Stimulated activated CD4-positive, alpha-beta T cell treated with anti-CD3 and anti-CD28 coated beads, Interleukin-1b, Interleukin-23, amount 100 ng/mL, for 24 hours (primary cell): ENCODE measurements around the gene FBXO46.
"Not testable (repeated sequence)": the region's sequence is repeated elsewhere in the genome, so short reads cannot be mapped to it uniquely, and the experiment has no call there.

ENCODE experiments used
- DNase-seq, 4 experiments: peaks; one replicate each; pipeline ENCODE4 v3.0.0-alpha.2; 2020; ENCODE audit warnings: low read depth in 4 of 4, low spot score in 1 of 4

The FBXO46 gene

DNA sequence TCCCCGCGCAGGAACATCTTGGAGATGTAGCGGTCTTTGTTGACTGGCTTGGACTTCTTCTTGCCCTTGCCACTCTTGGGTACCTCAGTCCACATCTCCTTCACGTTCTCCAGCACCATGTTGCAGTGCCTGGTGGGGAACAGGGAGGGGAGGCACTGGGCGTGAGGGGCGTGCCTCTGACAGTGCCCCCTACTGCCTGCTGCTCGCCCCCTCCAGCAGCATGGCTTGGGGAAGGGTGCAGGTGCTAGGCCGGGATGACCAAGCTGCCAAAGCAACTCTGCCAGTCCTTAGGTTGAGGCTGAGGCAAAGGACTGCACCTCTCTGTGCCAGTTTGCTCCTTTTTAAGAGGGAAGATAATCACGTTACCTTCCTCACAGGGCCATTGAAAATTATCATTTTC, 43.1 kb downstream of the FBXO46 start:
- no peak for DNase-seq

DNA sequence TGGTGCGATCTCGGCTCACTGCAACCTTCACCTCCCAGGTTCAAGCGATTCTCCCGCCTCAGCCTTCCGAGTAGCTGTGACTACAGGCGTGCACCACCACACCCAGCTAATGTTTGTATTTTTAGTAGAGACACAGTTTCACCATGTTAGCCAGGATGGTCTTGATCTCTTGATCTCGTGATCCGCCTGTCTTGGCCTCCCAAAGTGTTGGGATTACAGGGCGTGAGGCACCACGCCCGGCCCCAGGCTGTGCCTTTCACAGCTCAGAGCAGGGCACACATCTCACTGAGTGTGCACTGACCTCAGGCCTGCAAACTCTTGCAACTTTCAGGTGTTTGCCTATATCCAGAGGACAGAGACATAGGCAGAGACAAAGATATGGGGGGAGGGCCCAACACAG, 45.7 kb downstream of the FBXO46 start:
- DNase-seq = not testable (repeated sequence)

DNA sequence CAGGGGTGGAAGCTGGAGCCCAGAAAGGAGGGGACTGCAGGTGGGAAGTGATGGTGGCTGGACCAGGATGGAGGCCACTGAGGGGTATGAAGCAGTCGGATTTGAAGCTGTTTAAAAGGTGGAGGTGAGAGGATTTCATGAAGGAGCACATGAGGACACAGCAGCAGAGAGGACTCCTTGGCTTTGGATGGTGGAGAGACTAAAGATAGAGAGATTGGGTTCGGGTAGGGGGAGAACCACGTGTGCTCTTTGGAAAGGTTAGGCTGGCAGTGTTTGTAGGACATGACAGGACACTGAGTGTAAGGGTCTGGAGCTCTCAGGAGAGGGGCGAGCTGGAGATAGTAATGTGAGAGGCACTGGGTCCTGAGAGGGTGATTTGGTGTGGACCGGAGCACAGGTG, 47.8 kb downstream of the FBXO46 start:
- no peak for DNase-seq

DNA sequence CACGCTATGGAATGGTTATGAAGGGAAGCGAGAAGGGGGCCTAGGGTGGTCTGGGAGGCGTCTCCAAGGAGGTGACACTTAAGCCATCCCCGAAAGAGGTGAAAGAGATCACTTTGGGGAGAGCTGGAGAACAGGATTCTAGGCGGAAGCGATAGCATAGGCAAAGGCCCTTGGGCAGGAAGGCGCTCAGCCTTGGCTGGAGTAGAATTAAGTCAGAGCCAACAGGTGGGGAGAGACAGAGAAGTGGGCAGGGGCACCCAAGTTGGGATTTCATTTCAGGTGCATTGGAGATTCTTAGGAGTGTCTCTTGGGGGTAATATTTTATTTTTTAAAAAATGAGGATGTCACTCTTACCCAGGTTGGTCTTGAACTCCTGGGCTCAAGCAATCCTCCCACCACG, 48.6 kb downstream of the FBXO46 start:
- DNase-seq = no peak

DNA sequence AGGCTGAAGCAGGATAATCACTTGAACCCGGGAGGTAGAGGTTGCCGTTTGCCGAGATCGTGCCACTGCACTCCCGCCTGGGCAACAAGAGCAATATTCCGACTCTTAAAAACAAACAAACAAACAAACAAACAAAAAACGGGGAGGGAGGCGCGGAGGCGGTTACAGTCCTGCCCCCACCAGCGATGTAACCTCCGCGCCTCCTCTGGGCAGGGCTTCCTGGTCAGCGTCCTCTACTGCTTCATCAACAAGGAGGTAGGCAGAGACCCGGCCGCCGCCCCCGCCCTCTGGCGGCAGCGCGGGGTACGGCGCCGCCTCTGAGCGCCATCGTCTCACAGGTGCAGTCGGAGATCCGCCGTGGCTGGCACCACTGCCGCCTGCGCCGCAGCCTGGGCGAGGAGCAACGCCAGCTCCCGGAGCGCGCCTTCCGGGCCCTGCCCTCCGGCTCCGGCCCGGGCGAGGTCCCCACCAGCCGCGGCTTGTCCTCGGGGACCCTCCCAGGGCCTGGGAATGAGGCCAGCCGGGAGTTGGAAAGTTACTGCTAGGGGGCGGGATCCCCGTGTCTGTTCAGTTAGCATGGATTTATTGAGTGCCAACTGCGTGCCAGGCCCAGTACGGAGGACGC, 49.2 kb downstream of the FBXO46 start:
- peak in 3 of 4 experiments; percentile 65 to 78 (median 71) for DNase-seq

DNA sequence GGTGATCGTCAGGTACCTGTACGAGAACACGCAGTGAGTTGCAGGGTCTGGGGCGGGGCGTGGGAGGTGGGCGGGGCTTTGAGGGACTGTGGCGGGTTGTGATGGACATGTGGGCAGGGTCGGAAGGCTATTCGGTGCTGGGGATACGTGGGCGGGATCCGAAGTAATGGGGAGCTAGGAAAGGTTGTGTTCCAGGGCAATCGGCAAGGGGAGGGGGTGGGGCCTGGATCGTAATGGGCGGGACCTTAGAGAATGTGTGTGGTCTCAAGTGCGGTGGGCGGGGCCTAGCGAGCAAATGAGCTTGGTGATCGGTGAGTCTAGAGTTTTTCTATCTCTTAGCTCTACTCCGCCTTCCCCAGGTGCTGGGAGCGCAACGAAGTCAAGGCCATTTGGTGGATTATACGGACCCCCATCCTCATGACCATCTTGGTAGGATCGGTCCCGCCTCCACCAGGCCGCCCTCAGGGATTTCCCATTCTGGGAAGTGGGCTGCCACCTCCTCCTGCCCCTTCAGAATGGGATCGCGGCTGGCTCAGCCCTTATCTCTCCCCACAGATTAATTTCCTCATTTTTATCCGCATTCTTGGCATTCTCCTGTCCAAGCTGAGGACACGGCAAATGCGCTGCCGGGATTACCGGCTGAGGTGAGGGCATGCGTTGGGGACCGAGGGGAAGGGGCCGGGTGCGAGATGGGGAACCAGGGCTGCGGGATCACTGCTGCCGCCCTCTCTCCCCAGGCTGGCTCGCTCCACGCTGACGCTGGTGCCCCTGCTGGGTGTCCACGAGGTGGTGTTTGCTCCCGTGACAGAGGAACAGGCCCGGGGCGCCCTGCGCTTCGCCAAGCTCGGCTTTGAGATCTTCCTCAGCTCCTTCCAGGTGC, 53.1 kb downstream of the FBXO46 start:
- DNase-seq = peak in 3 of 4 experiments; percentile 65 to 86 (median 71)

DNA sequence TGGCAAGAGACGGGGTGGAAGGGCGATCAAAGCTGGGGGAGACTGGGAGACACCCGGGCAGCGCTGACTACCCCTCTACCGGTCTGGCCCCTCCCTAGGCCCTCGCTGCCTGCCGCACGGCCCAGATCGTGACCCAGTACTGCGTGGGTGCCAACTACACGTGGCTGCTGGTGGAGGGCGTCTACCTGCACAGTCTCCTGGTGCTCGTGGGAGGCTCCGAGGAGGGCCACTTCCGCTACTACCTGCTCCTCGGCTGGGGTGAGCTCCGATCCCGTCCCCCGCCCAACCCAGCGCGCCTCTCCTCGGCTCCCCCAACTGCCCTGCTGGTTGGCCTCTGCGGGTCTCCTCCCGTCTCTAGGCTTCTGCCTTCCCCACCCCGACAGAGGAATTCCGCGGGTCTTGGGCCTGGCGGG, 53.8 kb downstream of the FBXO46 start:
- DNase-seq = no peak

DNA sequence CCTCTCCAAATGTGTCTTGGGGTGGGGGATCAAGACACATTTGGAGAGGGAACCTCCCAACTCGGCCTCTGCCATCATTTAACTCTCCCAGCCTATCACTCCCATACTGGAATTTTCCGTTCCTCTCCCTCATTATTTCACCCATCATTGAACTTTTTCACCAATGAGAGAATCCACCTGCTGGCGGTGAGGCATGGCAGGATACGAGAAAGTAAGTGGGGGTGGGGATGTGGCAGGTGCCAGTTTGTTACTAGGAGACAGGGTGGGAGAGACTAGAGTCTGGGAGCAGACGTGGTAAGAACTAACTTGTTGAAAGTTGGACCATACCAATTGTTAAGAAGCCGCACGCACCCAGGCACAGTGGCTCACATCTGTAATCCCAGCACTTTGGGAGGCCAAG, 55.8 kb downstream of the FBXO46 start:
- no peak for DNase-seq

DNA sequence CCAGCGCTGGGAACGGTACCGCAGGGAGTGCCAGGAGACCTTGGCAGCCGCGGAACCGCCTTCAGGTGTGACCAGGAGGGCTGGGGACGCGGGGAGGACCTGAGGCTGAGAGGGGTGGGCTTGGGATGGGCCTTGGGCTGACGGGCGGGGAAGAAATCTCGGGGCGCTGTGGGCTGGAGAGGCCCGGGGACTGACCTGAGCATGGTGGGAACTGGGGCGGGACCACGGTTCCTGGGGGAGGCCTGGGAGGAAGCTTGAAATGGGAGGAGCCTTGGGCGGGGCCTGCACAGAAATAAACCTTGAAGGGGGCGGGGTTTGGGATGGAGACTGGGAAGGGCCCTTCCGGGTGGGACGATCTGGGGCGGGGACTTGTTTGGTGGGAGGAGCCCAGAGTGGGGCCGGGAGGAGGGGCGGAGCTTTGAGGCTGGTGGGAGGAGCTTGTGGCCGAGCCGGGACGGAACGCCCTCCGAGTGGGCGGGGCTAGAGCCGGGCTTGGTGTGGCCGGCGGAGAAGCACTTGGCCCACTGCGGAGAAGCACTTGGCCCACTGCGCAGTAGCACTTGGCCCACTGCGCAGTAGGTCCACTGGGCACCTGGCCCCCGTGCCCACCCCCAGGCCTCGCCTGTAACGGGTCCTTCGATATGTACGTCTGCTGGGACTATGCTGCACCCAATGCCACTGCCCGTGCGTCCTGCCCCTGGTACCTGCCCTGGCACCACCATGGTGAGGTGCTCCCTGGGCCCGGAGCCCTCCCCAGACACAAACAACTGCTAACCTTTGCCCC, 59.8 kb downstream of the FBXO46 start:
- peak in 1 of 4 experiments; percentile 38 for DNase-seq

DNA sequence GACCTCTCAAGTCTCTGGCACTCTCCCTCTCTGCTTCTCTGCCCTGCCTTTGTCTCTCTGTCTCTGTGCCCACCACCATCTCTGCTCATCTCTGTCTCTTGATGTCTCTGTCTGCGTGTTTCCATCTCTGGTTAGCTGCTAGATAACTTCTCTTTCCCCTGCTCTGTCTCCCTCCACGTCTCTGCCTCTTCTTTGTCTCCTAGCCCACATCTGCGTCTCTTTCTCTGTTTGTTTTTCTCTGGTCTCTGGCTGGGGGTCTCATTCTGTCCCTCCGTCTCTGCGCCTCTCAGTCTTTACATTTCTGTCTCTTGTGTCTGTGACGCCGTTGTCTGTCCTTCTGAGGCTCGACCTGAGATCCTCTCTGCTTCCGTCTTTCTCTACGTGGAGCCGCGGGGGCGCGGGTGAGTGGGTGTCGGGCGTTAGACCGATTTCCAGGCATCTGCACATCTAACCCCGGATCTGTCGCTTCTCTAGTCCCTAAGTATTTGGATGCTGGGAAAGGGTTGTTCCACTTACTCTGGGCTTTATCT, 62.3 kb downstream of the FBXO46 start:
- no peak for DNase-seq

DNA sequence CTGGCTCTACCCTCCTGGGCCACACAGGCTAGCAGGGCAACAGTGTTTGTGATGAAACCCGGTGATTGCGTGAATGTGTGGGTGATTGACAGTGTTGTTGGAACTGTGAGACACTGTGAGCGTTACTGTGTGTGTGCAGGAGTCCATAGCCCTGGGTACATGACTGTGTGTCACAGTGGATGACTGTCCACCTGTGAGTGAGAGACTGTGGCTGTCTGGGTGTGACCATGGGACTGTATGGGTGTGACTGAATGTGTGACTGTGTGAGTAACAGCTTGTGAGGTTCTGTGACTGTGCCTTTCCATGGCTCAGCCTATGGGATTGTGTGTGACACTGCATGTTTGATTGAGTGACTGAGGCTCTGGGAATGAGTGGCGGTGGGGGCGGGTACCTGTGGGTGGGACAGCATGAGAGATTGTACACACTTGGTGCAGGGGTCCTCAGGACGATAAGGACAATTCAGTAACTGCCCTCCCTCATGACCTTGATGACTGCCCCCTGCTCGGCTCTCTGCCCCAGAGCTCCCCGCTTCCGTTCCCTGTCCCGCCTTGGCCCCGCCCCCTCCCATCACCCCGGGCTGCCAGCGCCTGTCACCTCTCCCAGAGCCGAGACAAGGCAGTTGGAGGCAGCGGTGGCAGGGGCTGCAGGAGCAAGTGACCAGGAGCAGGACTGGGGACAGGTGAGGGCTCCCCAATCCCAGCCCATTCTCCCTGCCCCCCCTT, 62.9 kb downstream of the FBXO46 start, which contains the start of gene GIPR:
GIPR (plus strand) TSS at position 602 of the 722 bp plus-strand sequence. CDS start 1,300 bp downstream, outside the sequence.
- peak in 3 of 4 experiments; percentile 40 to 63 (median 41) for DNase-seq

DNA sequence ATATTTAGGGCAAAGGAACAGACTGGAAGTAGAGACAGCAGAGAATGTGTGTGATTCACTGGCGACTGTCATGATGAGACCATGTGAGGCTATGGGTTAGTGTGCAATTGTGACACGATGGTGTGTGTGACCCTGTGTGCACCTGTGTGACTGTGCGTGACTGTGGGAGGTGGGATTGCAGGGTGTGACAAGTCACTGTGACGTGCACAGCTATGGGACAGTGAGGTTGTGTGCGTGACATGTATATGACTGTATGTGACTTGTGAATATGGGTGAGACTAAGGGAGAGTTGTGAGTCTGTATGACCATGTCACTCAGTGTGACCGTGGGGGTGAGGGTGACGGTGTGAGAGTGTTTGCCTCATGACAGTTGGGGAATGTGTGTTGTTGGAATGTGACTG, 66.1 kb downstream of the FBXO46 start:
- no peak for DNase-seq

DNA sequence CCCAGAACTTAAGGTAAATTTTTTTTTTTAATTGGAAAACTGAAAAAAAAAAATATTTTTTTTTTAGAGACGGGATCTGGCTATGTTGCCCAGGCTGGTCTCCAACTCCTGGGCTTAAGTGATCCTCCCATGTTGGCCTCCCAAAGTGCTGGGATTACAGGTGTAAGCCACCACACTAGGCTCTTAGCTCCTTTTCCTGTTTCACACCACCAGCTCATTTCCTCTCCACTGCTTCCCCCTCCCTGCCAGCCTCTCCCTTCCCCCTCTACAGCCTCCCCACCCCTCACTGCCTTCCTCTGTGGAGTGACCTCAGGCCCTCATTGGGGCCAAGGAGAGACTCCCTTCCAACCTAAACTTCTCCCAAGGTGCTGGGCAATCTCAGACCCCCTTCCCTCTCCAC, 66.9 kb downstream of the FBXO46 start:
- DNase-seq = no peak

DNA sequence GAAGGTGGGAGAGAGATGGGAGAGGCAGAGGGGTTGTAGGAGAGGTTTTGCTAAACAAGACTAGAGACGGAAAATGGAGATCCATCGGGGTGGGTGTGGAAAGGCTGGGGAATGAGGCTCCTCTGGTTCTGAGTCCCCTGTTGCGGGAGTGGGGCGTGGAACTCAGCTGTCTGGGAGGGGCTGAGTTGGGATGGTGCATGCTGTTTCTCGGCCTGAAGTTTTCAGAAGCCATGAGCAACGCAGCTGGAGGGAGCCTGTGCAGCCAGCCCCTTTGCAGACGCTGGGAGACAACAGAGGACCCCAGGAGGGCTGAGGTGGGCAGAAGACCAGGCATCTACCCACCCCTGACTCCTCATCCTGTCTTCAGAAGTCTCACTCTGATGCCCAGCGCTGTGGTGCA, 70.1 kb downstream of the FBXO46 start:
- DNase-seq = no peak
